GM12873 (cell line): Measurements from ENCODE around the gene FGD5.

Experiments
- CTCF ChIP-seq: IDR thresholded peaks from 2 replicates; pipeline ENCODE4 v1.5.1; 2012; ENCODE audit warnings: low read depth, mild to moderate bottlenecking, moderate library complexity, low read length, control low read depth; ENCODE audit not compliant: insufficient read depth; ENCODE audit errors: missing control alignments

FGD5 gene

GRCh38 chr3:14962762-14963161, 144.0 kb downstream of the FGD5 start:
- TF ChIP-seq CTCF: no peak

- TF ChIP-seq CTCF: no peak
These were observed 148.5 kb downstream of the FGD5 start for GRCh38 chr3:14967285-14967684.

- TF ChIP-seq CTCF: no peak
These were observed 150.9 kb downstream of the FGD5 start for GRCh38 chr3:14969671-14970070.

- TF ChIP-seq CTCF: no peak
These were observed 157.6 kb downstream of the FGD5 start for GRCh38 chr3:14976317-14976716.

GRCh38 chr3:14980689-14981088, 161.9 kb downstream of the FGD5 start:
- TF ChIP-seq CTCF: no peak
